A673 (cell line): ENCODE results near the gene DNAH8. TPM values are rescaled to one million over a fixed set of nuclear protein-coding genes. Genes with fewer than 3 reads are reported as not detected.

Source experiments
- BruUV-seq: library from RNA; stranded (reverse); fragments of 400-500 nt; replicated peaks from 2 replicates; lab custom pipeline; 2021; lab: Mats Ljungman, UMichigan
- CTCF ChIA-PET: fragments of 300-600 bp; sonication (Branson Sonifier 250); formaldehyde crosslinking; loops from one replicate; lab custom pipeline; 2022; ENCODE audit warnings: antibody characterized with exemption; lab: Charles Lee
- POLR2A ChIA-PET: fragments of 300-600 bp; sonication (Branson Sonifier 250); formaldehyde crosslinking; loops from one replicate; lab custom pipeline; 2022; ENCODE audit warnings: antibody characterized with exemption; ENCODE audit not compliant: low non-redundant PET; lab: Charles Lee
- DNase-seq: peaks from one replicate; pipeline ENCODE4 v3.0.0-alpha.2; 2015; ENCODE audit warnings: low spot score
- H3K27ac ChIP-seq: fragments of 200-600 bp; sonication (generic); 2 replicates; pipeline ENCODE4 v1.5.1; 2016; ENCODE audit warnings: mixed run types, low read depth, mild to moderate bottlenecking, mixed read lengths, antibody characterized with exemption, low read length; ENCODE audit not compliant: poor library complexity, severe bottlenecking
- H3K27me3 ChIP-seq: fragments of 200-600 bp; sonication (generic); replicated peaks from 2 replicates; pipeline ENCODE4 v1.6.1; 2017; ENCODE audit warnings: mixed run types, low read depth, mild to moderate bottlenecking, mixed read lengths, antibody characterized with exemption, low read length; ENCODE audit not compliant: insufficient read depth, poor library complexity
- H3K36me3 ChIP-seq: fragments of 200-600 bp; sonication (generic); 2 replicates; pipeline ENCODE4 v1.6.1; 2016; ENCODE audit warnings: mixed run types, mild to moderate bottlenecking, mixed read lengths, antibody characterized with exemption, low read length; ENCODE audit not compliant: insufficient read depth, poor library complexity, severe bottlenecking
- H3K4me1 ChIP-seq: fragments of 200-600 bp; sonication (generic); 2 replicates; pipeline ENCODE4 v1.6.1; 2017; ENCODE audit warnings: mixed run types, mild to moderate bottlenecking, mixed read lengths, antibody characterized with exemption, low read length; ENCODE audit not compliant: insufficient read depth, poor library complexity, severe bottlenecking
- H3K4me3 ChIP-seq: fragments of 200-600 bp; sonication (generic); 2 replicates; pipeline ENCODE4 v1.5.1; 2016; ENCODE audit warnings: low read depth, mixed run types, mild to moderate bottlenecking, mixed read lengths, low read length; ENCODE audit not compliant: poor library complexity, severe bottlenecking
- H3K9me3 ChIP-seq: fragments of 200-600 bp; sonication (generic); 2 replicates; pipeline ENCODE4 v1.6.1; 2016; ENCODE audit warnings: mixed run types, low read depth, mild to moderate bottlenecking, mixed read lengths, antibody characterized with exemption, low read length; ENCODE audit not compliant: poor library complexity, severe bottlenecking
- CTCF ChIP-seq: fragments of 300-800, 200-600 bp; sonication (generic); conservative IDR thresholded peaks from 2 replicates; pipeline ENCODE4 v1.5.1; 2017; ENCODE audit warnings: low read depth, mild to moderate bottlenecking, antibody characterized with exemption, low read length, moderate library complexity, mixed read lengths
- EZH2 ChIP-seq: fragments of 200-600 bp; sonication (generic); IDR thresholded peaks from 2 replicates; pipeline ENCODE4 v1.6.1; 2017; ENCODE audit warnings: borderline replicate concordance, low read depth, mild to moderate bottlenecking, mixed read lengths, antibody characterized with exemption, low read length; ENCODE audit not compliant: poor library complexity, severe bottlenecking
- intact Hi-C: fragments of 100-400 bp; cut with micrococcal nuclease; formaldehyde crosslinking; loops from one replicate; pipeline ENCODE4 v1.10.0; 2022; ENCODE audit not compliant: unreplicated experiment
- total RNA-seq: library from RNA; stranded (reverse); gene quantifications from 2 replicates; pipeline ENCODE4 v1.2.3, GENCODE V29; 2021

The DNAH8 gene
- total RNA-seq, 1 experiment from 2014 or later = not detected

- intact Hi-C loops = no loop called here
- no TSS peak for BruUV-seq
- Histone ChIP-seq H3K9me3 (no peaks in the 10 kb centered on the region), H3K36me3 (no peaks in the 10 kb centered on the region), H3K27me3 (peaks cover 4% of the 10 kb centered on the region), H3K4me1 (no peaks in the 10 kb centered on the region), H3K4me3 (no peak overlapping the region), H3K27ac (no peak overlapping the region)
- DNase-seq = no peak
- TF ChIP-seq CTCF (no peak), EZH2 (no peak)
- CTCF ChIA-PET = no interaction called here
- POLR2A ChIA-PET = no interaction called here
These were observed 71.4 kb downstream of the DNAH8 start for GRCh38 chr6:38786486-38786885.

GRCh38 chr6:38789256-38789655 lies 74.1 kb downstream of the DNAH8 start:
- H3K36me3 ChIP-seq = no peaks in the 10 kb centered on the region
- peaks cover 4% of the 10 kb centered on the region for H3K27me3 ChIP-seq
- H3K9me3 ChIP-seq = no peaks in the 10 kb centered on the region
- no TSS peak for BruUV-seq
- no peaks in the 10 kb centered on the region for H3K4me1 ChIP-seq
- CTCF ChIA-PET = no interaction called here
- no peak for DNase-seq
- TF ChIP-seq EZH2 = no peak
- no peak for TF ChIP-seq CTCF
- intact Hi-C loops = no loop called here
- POLR2A ChIA-PET = no interaction called here
- H3K27ac ChIP-seq = no peak overlapping the region
- H3K4me3 ChIP-seq = no peak overlapping the region

GRCh38 chr6:38792356-38792755 lies 77.2 kb downstream of the DNAH8 start:
- no peaks in the 10 kb centered on the region for H3K27me3 ChIP-seq
- TF ChIP-seq EZH2 (no peak), CTCF (no peak)
- no TSS peak for BruUV-seq
- CTCF ChIA-PET = no interaction called here
- intact Hi-C loops = no loop called here
- POLR2A ChIA-PET = no interaction called here
- no peak for DNase-seq
- no peak overlapping the region for H3K27ac ChIP-seq
- no peaks in the 10 kb centered on the region for H3K4me1 ChIP-seq
- no peaks in the 10 kb centered on the region for H3K36me3 ChIP-seq
- no peak overlapping the region for H3K4me3 ChIP-seq
- H3K9me3 ChIP-seq = no peaks in the 10 kb centered on the region
